RWPE1 (cell line): Measurements from ENCODE around the gene SECTM1.

Experiments
- CTCF ChIA-PET: fragments of 350-600 bp; sonication (Branson Sonifier 250); formaldehyde crosslinking; extraction: SDS; loops from one replicate; lab custom pipeline; 2021; lab: Yijun Ruan, JAX
- POLR2A ChIA-PET: fragments of 400-600 bp; formaldehyde crosslinking; extraction: SDS; loops from one replicate; lab custom pipeline; 2020; ENCODE audit warnings: antibody characterized with exemption; ENCODE audit not compliant: low non-redundant PET; lab: Yijun Ruan, JAX
- DNase-seq: peaks from one replicate; pipeline ENCODE4 v3.0.0; 2012; ENCODE audit warnings: low spot score
- H3K27ac ChIP-seq: fragments of 450-650 bp; 2 replicates; pipeline ENCODE4 v1.5.1; 2017
- TF ChIP-seq, protein P1 (sequence below): fragments of 450-650 bp; conservative IDR thresholded peaks from 2 replicates; pipeline ENCODE4 v1.5.1; 2017; ENCODE audit warnings: low read depth, mild to moderate bottlenecking

SECTM1 gene

GRCh38 chr17:82314012-82314726, 19.4 kb downstream of the SECTM1 start:
- TF ChIP-seq, protein P1, sequence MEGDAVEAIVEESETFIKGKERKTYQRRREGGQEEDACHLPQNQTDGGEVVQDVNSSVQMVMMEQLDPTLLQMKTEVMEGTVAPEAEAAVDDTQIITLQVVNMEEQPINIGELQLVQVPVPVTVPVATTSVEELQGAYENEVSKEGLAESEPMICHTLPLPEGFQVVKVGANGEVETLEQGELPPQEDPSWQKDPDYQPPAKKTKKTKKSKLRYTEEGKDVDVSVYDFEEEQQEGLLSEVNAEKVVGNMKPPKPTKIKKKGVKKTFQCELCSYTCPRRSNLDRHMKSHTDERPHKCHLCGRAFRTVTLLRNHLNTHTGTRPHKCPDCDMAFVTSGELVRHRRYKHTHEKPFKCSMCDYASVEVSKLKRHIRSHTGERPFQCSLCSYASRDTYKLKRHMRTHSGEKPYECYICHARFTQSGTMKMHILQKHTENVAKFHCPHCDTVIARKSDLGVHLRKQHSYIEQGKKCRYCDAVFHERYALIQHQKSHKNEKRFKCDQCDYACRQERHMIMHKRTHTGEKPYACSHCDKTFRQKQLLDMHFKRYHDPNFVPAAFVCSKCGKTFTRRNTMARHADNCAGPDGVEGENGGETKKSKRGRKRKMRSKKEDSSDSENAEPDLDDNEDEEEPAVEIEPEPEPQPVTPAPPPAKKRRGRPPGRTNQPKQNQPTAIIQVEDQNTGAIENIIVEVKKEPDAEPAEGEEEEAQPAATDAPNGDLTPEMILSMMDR = no peak
- ChIA-PET CTCF (no interaction called here), POLR2A (interaction anchor here (0.6 kb wide), 1 partner anchor 20 kb away, joined by 3 read pairs; the partner anchor contains the start of gene SECTM1)
- no peak for DNase-seq
- H3K27ac ChIP-seq = no peak overlapping the region

GRCh38 chr17:82313195-82314011, 20.2 kb downstream of the SECTM1 start:
- ChIA-PET POLR2A (no interaction called here), CTCF (interaction anchor here (0.6 kb wide), 1 partner anchor 26 kb away, joined by 3 read pairs; no protein-coding TSS in a partner anchor)
- TF ChIP-seq, protein P1 = no peak
- no peak for DNase-seq
- H3K27ac ChIP-seq = no peak overlapping the region

DNA sequence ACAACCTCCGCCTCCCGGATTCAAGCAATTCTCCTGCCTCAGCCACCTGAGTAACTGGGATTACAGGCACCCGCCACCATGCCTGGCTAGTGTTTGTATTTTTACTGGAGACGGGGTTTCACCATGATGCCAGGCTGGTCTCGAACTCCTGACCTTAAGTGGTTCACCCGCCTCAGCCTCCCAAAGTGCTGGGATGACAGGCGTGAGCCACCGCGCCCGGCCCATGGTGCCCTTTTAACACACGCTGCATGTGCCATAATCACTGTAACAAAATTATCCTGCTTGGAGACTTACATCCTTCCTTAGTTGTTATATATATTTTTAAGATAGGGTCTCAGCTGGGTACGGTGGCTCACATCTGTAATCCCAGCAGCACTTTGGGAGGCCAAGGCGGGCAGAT, 21.6 kb downstream of the SECTM1 start:
- no peak for DNase-seq
- TF ChIP-seq, protein P1 = no peak
- H3K27ac ChIP-seq = no peak overlapping the region
- CTCF ChIA-PET = interaction anchor here (0.6 kb wide), 1 partner anchor 356 kb away, joined by 3 read pairs; no protein-coding TSS in a partner anchor
- POLR2A ChIA-PET = no interaction called here

DNA sequence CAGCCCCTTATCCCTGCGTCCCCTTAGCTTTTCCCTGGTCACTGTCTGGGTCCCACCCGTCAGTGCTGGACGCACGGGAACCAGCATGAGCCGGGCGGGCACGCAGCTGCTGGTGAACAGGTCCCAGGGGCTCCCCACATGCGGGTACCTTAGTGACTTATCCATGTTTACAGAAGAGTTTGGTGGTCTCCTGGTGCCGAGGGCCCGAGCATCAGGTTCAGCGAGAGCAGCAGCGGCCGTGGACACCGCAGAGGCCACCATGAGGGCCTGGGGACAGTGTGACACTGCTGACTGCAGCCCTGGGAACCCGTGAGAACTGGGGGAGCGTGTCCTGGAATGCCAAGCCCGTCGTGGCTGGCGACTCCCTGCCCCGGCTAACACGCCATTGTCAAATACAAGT, 22.7 kb downstream of the SECTM1 start:
- TF ChIP-seq, protein P1 = no peak
- H3K27ac ChIP-seq = no peak overlapping the region
- no peak for DNase-seq
- CTCF ChIA-PET = interaction anchor here (1.2 kb wide), 1 partner anchor 9 kb away, joined by 4 read pairs; no protein-coding TSS in a partner anchor
- POLR2A ChIA-PET = no interaction called here

GRCh38 chr17:82309656-82310570, 23.7 kb downstream of the SECTM1 start:
- H3K27ac ChIP-seq = no peak overlapping the region
- CTCF ChIA-PET = interaction anchor here (1.2 kb wide), 1 partner anchor 8 kb away, joined by 4 read pairs; no protein-coding TSS in a partner anchor
- POLR2A ChIA-PET = no interaction called here
- TF ChIP-seq, protein P1 = no peak
- no peak for DNase-seq
